K562 treated with DMSO at 1 percent for 48 hours (cell line): Measurements from ENCODE around the gene LPAR2. TPM values are rescaled to one million over a fixed set of nuclear protein-coding genes. Genes with fewer than 3 reads are reported as not detected.

ENCODE experiments used
- total RNA-seq: library from RNA; unstranded; fragments of 300-600 nt; gene quantifications from 2 replicates; pipeline ENCODE4 v1.2.3, GENCODE V29; 2022; ENCODE audit warnings: low replicate concordance; ENCODE audit errors: extremely low read depth

Gene LPAR2
- not detected in 2 replicates for total RNA-seq

GRCh38 chr19:19627621-19628500, at the start of gene LPAR2:
TSS of gene LPAR2 (minus strand) at chr19:19628220. CDS start at chr19:19627275, 945 bp downstream.

GRCh38 chr19:19668230-19669012, 40.4 kb upstream of the LPAR2 start, which contains the start of gene ZNF101:
TSS of gene ZNF101 (plus strand) at chr19:19668839. CDS start at chr19:19668964, 125 bp downstream.

GRCh38 chr19:19663256-19664120, 35.5 kb upstream of the LPAR2 start, which contains the start of gene ATP13A1:
TSS of gene ATP13A1 (minus strand) at chr19:19663676. CDS start at chr19:19663666, 10 bp downstream.

GRCh38 chr19:19643158-19644053, 15.4 kb upstream of the LPAR2 start, which contains the start of gene GMIP:
TSS of gene GMIP (minus strand) at chr19:19643657. CDS start at chr19:19643529, 128 bp downstream.

GRCh38 chr19:19618219-19619051, 9.6 kb downstream of the LPAR2 start, which contains the start of gene PBX4:
TSS of gene PBX4 (minus strand) at chr19:19618687. CDS start at chr19:19618629, 58 bp downstream.

Other genes with a start within 250 kb of the LPAR2 start
- gene GATAD2A, start 222.5 kb downstream of the LPAR2 start, total RNA-seq: not detected in 2 replicates
- not detected in 2 replicates for gene TSSK6, start 112.7 kb downstream of the LPAR2 start, total RNA-seq
- gene NDUFA13, start 112.0 kb downstream of the LPAR2 start, total RNA-seq: not detected in 2 replicates
- gene YJEFN3, start 99.3 kb downstream of the LPAR2 start, total RNA-seq: not detected in 2 replicates
- gene CILP2, start 90.0 kb downstream of the LPAR2 start, total RNA-seq: not detected in 2 replicates
- not detected in 2 replicates for gene PBX4, start 9.5 kb downstream of the LPAR2 start, total RNA-seq
- not detected in 2 replicates for gene GMIP, start 15.4 kb upstream of the LPAR2 start, total RNA-seq
- 205 TPM in 1 of 2 replicates, not detected in the other for gene ATP13A1, start 35.5 kb upstream of the LPAR2 start, total RNA-seq
- gene ZNF101, start 40.6 kb upstream of the LPAR2 start, total RNA-seq: not detected in 2 replicates
- not detected in 2 replicates for gene ZNF14, start 104.9 kb upstream of the LPAR2 start, total RNA-seq
- gene ZNF506, start 193.5 kb upstream of the LPAR2 start, total RNA-seq: not detected in 2 replicates
- not detected in 2 replicates for gene ZNF253, start 237.7 kb upstream of the LPAR2 start, total RNA-seq